Activated T-helper 9 cell treated with anti-CD3 and anti-CD28 coated beads, Interleukin-2, amount 50 U/mL, for 16 hours (primary cell): ENCODE data around the gene PPIL1.

Experiments
- DNase-seq: peaks from one replicate; pipeline ENCODE4 v3.0.0-alpha.2; 2020; ENCODE audit warnings: low read depth

The PPIL1 gene

DNA sequence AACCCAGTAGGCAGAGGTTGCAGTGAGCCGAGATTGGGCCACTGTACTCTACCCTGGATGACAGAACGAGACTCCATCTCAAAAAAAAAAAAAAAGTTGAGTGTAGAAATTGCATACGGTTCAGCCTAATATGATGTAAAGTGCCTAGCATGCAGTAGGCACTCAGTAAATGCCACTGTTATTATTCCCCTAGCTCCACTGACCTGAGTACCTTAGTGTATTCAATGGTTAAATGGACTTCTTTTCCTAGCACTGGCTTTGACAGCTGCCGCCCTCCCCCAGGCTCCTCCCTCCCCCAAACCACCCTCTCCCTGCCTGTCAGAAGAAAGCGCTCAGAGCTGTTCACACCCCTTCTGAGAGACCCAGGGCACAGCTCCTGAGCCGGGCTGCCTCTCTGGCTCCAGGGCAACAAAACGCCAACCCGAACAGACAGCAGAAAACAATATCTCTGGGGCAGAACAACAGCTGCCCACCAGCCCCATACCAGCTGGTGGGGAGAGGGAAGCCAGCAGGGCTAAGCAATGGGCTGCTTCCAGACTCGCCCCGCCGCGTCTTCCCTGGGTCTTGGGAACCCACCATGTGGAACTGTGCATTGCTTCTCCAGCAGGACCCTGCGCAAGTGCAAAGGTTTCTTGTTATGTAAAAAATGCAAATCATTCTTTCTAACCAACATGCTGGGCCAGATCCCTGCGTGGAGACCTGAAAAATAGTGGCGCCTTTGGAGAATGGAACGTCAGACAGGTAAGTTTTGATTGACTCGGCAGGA, 39.8 kb downstream of the PPIL1 start:
- DNase-seq = no peak

GRCh38 chr6:36833182-36833789, 41.3 kb downstream of the PPIL1 start:
- DNase-seq = no peak

DNA sequence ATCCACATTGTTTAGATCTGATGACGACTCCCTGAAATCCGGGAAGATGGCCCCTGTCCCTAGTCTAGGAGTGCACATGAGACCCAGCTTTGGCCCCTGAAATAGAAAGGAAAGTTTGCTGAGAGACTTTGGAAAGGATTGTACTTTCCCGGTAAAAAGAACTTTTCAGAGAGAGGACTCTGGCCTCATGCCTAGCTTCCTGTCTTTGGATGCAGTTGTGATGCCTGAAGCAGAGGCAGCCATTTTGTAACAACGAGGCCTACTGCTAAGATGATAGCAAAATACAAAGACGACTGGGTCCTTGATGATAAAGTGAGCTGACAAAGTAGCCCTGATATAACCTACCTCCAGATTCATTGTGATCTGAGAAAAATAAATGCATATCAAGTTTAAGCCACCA, 42.3 kb downstream of the PPIL1 start:
- DNase-seq = no peak

DNA sequence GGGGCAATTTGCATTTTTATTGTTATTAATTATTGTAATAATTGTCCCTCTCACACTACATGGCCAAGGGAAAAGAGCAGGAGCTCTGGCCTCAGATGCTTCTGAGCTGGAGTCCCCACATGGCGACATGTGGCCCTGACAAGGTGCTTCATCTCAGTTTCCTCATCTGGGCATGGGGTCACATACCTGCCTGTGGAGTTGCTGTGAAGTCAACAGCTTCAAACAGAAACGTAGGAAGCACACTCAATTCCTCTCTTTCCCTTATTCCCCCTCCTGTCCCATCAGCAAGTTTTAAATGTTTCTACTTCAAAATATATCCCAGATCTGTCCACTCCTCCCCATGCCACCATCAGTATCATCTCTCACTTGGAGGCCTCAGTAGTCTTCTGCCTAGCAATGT, 44.0 kb downstream of the PPIL1 start:
- DNase-seq = no peak

DNA sequence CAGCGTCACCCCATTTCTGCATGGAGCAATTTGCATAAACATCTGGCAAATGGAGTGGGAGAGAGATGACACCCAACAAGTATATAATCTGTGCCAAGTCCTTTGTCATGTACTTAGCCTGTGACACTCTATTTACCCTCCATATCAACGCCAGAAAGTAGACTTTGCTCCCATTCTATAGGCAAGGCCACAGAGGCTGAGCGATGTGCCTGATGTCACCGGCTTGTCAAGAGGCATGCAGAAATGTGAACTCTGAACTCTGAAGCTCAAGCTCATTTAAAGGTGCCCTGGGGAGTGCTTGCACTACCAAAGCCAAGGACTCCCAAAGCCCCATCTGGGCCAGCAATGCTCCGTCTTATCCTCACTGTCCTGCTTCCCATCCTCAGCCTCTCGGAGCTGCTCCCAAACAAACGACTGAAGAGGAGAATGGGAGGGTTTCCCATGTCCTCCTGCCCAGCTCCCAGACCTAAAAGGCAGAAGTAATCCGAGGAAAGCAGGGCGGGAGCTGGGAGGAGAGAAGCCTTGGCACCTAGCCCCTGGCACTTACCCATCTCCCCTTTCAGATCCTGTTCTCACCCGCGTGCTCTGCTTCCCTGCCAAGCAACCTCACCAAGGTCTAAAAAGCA, 44.6 kb downstream of the PPIL1 start:
- no peak for DNase-seq

- no peak for DNase-seq
Measured at GRCh38 chr6:36827261-36828079, 47.1 kb downstream of the PPIL1 start.

DNA sequence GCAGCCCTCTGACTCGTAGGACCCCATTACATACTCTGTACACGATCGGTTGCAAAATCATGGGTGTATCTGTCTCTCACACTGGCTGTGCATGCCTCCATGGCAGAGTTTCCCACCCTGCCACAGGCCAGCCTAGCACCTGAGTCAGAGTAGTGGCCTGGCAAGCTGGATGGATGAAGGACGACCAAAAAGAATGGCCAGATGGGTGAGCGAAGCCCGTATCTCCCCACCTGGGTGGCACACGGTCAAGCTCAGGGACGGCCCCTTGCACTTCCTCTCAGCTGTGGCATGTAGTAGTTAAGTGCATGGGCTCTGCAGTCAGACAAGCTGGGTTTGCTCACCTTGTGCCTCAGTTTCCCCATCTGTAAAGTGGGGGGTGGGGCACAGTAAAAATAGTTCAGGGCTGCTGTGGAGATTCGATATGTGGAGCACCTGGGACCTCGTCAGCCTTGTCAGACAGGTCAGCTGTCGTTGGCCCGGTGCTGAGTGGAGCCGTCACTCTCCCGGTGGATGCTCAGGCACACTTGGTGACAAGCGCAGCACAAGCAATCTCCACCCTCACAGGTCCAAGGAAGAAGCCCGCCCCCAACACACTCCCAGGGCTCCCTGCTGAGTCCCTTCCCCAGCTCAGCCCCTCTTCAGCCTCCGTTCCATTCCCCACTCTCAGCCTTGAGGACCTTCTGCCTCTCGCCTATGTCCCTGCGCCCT, 47.9 kb downstream of the PPIL1 start:
- DNase-seq = no peak

DNA sequence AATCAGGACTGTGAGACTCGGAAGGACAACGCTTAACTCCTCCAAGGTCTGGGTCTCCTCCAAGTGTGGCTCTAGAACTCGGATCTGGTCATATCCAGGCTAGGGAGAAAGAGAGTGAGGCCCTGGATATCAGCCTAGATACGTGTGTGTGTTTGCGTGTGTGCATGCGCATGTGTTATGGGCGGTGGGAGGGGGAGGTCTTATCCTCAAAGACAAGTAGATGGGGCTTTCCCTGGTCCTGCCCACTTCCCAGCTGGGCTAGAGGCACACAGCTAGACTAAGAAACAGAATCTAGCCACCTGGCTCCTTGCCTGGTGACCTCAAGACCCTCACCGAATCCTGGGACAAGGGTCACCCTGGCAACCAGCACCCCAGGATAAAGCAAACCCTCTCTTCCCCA, 48.6 kb downstream of the PPIL1 start:
- DNase-seq = no peak

GRCh38 chr6:36825452-36825851, 49.2 kb downstream of the PPIL1 start:
- no peak for DNase-seq

GRCh38 chr6:36824253-36824652, 50.4 kb downstream of the PPIL1 start:
- DNase-seq = no peak

GRCh38 chr6:36823421-36824096, 51.0 kb downstream of the PPIL1 start:
- no peak for DNase-seq

DNA sequence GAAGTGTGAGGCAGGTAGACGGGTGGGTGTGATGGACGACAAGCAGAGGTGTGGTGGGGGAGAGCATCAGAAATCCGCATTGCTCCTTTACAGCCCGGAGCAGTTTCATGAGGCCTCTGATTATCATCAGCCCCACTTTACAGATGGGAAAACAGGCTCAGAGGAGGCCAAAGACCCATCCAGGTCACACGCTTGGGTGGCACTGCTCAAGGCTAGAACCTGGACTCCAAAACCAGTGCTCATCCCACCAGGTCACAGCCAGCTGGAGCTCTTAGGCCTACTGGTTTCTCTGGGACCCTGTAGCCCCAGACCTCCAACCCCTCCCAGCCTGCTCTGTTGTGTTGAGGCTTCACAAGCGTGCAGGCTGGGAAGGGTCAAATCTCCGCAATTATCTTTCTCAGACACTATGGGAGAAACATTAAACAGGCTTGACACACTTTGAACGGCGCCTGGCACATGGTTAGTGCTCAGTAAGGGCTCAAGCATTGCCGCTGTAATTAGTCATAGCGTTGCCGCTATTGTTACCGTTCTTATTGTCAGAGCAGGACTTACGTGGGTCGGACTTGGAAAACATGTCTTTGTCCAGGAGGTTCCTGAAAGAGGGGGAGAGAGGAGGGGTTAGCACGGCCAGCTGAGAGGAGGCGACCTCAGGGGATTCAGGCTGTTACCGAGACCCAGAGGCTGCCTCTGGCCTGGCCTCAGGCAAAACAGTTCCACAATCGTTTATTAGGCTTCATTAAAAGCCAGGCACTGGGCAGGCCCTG, 51.9 kb downstream of the PPIL1 start:
- no peak for DNase-seq

DNA sequence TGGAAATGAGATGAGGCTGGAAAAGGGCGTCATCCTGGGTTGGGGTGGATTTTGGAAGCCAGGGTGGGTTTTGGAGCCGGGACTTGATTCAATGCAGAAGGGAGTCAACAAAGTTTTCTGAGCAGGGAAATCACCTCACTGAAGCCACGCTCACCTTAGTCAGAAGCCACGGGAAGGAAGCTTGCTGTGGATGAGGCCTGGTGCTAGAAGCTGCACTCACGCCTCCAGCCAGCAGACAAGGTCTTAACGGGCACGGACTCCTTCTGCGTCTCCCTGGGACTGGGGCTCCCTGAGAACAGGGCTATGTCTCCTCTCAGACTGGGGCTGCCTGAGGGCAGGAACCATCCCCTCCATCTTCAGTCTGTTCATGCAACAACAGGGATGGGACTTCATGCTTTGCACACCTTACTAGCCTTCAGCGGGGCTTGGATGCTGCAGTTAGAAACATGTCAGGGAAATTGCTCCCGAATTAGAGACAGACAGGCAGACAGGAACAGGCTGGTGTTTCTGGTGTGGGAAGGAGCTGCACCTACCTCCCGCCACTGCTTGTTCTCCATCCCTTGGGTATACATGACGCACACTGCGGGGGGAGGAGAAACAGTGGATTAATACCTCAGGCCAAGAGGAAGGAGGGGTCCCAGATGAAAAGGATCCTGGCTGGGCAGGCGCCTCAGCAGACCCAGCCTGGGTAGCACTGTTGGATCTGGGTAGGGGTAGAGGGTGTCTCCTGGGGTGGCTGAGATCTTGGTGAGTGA, 52.8 kb downstream of the PPIL1 start:
- no peak for DNase-seq

DNA sequence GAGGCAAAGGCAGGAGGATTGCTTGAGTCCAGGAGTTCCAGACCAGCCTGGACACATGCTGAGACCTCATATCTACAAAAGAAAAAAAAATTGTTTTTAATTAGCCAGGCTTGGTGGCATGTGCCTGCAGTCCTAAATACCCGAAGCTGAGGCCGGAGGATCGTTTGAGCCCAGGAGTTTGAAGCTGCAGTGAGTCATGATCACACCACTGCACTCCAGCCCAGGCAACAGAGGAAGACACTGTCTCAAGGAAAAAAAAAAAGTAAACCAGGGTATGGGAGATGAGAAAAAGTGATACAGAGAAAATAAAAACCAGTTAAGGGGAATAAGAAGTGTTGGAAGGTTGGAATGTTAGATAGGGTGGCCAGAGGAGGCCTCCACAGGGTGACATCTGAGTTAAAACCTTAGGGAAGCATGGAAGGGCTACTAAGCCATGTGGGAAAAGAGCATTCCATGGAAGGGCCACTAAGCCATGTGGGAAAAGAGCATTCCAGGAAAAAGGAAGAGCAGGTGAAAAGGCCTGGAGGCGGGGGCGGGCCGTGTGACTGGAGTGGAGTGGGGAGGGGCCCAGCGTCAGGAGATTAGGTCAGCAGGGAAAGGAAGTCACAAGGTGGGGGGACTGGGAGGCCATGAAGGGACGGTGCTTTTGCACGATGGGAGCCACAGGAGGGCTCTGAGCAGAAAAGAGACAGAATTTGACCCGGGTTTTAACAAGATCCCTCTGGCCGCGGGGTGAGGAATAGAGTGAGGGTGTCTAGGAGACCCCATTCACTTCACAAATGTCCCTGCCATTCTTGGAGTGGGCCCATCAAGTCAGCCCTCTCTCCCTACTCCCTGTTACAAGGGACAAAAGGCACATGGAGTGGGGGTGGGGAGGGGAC, 53.7 kb downstream of the PPIL1 start:
- DNase-seq = no peak

DNA sequence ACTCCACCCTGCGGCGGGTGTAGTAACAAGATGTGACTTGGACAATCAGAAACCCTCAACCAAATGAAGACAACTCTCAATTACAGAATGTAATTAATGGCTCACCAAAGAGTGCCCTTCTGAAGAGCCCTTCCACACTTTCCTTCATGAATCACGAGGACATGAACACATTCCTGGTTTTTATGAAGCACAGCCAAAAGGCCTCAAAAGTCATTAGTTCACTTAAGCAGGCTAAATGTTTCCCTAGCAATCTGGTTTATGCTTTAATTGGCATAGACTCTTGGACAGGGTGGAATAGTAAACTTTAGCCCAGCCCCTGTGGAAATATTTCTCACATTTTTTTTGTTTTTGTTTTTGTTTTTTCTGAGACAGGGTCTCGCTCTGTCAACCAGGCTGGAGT, 55.8 kb downstream of the PPIL1 start:
- DNase-seq = no peak

DNA sequence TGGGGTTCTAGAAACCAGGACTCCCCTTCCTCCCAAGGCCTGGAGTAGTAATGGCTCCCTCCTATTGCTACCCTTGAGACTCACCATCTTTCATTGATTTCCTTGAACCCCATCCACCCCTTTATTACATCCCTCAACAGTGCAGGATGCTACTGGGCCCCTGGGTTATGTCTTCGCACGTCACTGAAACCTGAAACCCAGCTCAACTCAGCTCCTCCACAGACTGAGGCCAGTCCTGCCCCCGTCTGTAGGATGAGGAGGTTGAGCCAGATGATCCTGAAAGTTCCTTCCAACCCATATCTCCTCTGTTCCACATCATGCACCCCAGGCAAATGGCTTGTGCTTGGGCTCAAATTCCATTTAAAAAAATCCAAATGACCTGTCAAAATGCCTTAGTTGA, 56.8 kb downstream of the PPIL1 start:
- no peak for DNase-seq

DNA sequence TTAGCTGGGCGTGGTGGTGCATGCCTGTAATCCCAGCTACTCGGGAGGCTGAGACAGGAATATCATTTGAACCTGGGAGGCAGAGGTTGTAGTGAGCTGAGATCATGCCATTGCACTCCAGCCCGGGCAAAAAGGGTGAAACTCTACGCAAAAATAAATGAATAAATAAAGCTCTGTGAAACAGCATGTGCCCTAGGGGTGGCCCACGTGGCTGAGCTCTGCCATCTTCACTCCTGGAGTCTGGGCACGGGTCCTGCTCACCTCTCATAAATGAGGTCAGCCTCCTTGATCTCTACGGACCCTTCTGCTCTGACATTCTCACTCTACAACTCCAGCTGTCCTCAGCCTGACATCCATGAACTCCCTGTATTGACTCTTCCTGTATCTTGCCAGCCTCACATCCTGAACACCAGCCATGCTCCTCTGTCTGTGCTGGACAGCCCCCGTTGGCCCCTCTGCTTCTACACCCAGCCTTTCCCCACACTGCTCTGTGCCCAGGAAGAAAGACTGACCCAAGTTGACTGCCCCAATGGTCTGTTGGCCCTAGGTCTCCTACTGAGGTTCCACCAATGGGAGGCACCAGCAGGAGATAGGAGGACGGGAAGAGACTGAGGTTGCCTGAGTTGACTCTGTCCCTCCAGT, 57.3 kb downstream of the PPIL1 start:
- no peak for DNase-seq

GRCh38 chr6:36815962-36816735, 58.5 kb downstream of the PPIL1 start:
- no peak for DNase-seq
